Measurements from ENCODE around the gene CRISPLD2.

GRCh38 chr16:84851192-84852127 is 31.7 kb downstream of the CRISPLD2 start:
- no peak for TF ChIP-seq CTCF (IDR thresholded peaks at IDR 0.05; ENCODE audit: poor library complexity, severe bottlenecking)
- no peak for TF ChIP-seq RAD21 (conservative IDR thresholded peaks at IDR 0.05)
- TF ChIP-seq POLR2AphosphoS5 (IDR thresholded peaks at IDR 0.05) = no peak
